ENCODE data around the gene SLC2A13. TPM values are rescaled to one million over a fixed set of nuclear protein-coding genes. Genes with fewer than 3 reads are reported as not detected.

SLC2A13 gene
- total and polyA plus RNA-seq, 10 of the 15 experiments (the other 5 are each of a cell fraction or from before 2014, with no cell fraction given): 0.05 to 3.7 (median 0.25) TPM

DNA sequence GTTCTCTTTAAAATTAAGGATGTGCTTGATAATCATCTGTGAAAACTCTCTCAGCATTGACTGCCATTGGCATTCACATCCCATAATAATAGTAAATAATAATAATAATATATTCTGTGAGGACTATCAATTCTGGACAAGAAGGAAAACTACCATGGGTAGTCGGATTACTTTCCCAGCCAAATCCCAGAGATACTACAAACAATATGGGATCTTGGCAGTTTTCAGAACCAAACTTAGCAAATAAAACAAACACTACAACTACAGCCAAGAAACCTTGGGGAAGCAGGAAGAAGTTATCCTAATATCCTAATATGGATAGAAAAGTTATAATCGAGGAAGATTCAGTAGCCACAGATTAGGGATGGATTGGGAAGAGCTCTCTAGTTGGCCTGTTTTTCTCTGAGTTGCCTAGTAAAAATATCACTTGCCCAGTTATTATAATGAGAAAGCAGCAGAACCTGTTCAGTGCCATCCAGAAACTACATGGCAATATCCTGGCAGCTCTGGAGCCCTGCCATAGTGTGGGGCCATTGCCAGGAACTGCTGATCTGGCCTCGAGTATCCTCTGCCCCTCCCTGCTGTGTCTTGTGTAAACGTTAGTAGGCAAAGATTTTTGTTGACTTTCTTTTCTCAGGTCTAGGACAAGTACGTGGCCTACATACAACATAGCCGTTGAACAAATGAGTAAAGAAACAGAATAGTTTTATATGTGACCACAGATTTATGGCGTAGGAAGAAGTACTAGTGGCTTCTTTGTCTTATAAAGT, 193.5 kb downstream of the SLC2A13 start (continued):
- TF ChIP-seq SREBF2 (IDR thresholded peaks at IDR 0.05; ENCODE audit: low read length) (no peak), ZSCAN29 (IDR thresholded peaks at IDR 0.05) (no peak), SPI1 (IDR thresholded peaks at IDR 0.05; ENCODE audit: borderline replicate concordance, insufficient read depth, low read depth, low read length) (no peak), NFXL1 (IDR thresholded peaks at IDR 0.05; ENCODE audit: borderline replicate concordance) (no peak)
- TF ChIP-seq, protein P1, sequence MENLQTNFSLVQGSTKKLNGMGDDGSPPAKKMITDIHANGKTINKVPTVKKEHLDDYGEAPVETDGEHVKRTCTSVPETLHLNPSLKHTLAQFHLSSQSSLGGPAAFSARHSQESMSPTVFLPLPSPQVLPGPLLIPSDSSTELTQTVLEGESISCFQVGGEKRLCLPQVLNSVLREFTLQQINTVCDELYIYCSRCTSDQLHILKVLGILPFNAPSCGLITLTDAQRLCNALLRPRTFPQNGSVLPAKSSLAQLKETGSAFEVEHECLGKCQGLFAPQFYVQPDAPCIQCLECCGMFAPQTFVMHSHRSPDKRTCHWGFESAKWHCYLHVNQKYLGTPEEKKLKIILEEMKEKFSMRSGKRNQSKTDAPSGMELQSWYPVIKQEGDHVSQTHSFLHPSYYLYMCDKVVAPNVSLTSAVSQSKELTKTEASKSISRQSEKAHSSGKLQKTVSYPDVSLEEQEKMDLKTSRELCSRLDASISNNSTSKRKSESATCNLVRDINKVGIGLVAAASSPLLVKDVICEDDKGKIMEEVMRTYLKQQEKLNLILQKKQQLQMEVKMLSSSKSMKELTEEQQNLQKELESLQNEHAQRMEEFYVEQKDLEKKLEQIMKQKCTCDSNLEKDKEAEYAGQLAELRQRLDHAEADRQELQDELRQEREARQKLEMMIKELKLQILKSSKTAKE (IDR thresholded peaks at IDR 0.05; ENCODE audit: low read depth, poor library complexity, severe bottlenecking): no peak

DNA sequence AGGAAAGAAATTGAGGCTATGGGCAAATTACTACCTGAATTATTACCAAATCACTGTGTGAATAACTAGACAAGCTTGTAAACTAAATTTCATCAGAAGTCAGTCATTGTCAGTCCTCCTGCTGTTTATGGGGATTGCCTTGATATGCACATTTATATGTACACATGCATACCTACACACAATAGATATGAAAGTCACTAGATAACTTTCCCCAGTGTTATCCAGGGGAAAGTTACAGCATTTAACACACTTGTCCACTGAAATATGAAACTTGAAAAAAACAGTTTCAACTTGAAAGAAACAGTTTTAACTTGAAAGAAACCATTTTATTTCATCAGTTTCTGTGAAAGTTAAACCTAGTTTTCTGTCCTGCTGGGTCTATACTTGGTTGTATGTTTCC, 199.6 kb downstream of the SLC2A13 start:
- POLR2A ChIA-PET: no interaction called here
- in situ Hi-C loops (cut with MboI): no loop called here
- SMC1A ChIA-PET (ENCODE audit: uncharacterized antibody, unreplicated experiment): interaction anchor here (0.6 to 1.2 kb wide), 2 partner anchors 81 to 124 kb away, joined by 3 to 4 read pairs; no protein-coding TSS in a partner anchor
- Histone ChIP-seq H2AFZ (ENCODE audit: control insufficient read depth, low read depth, low read length) (no peak overlapping the region), H3K9me3 (replicated peaks; ENCODE audit: control insufficient read depth, insufficient read depth, low read length) (no peaks in the 10 kb centered on the region), H3K4me1 (ENCODE audit: control insufficient read depth, insufficient read depth, low read length) (no peaks in the 10 kb centered on the region), H3K4me3 (no peak overlapping the region), H3K9ac (ENCODE audit: control insufficient read depth, insufficient read depth, low read length) (no peak overlapping the region), H3K27me3 (replicated peaks in 1 of 2; ENCODE audit: control insufficient read depth in 2 of 2, insufficient read depth in 2 of 2, low read length in 1 of 2) (no peaks in the 10 kb centered on the region), H4K20me1 (ENCODE audit: control insufficient read depth, insufficient read depth) (no peaks in the 10 kb centered on the region), H3K4me2 (ENCODE audit: control insufficient read depth, insufficient read depth) (no peak overlapping the region), H3K27ac (ENCODE audit: control insufficient read depth, insufficient read depth) (no peak overlapping the region), H3K36me3 (ENCODE audit: control insufficient read depth in 2 of 2, insufficient read depth in 2 of 2, low read length in 1 of 2) (no peaks in the 10 kb centered on the region), H3K79me2 (ENCODE audit: control insufficient read depth, insufficient read depth, low read length) (no peaks in the 10 kb centered on the region)
- CTCF ChIA-PET: interaction anchor here (0.6 kb wide), 1 partner anchor 92 kb away, joined by 5 read pairs; no protein-coding TSS in a partner anchor
- intact Hi-C loops (cut with micrococcal nuclease; ENCODE audit: unreplicated experiment): no loop called here
- ATAC-seq: no peak; the same call in 2 of the 3 replicates
- FAIRE-seq: no peak
- no peak for DNase-seq (ENCODE audit: low read depth, low spot score)
- RAD21 ChIA-PET (ENCODE audit: unreplicated experiment): no interaction called here
- TF ChIP-seq, protein P2, sequence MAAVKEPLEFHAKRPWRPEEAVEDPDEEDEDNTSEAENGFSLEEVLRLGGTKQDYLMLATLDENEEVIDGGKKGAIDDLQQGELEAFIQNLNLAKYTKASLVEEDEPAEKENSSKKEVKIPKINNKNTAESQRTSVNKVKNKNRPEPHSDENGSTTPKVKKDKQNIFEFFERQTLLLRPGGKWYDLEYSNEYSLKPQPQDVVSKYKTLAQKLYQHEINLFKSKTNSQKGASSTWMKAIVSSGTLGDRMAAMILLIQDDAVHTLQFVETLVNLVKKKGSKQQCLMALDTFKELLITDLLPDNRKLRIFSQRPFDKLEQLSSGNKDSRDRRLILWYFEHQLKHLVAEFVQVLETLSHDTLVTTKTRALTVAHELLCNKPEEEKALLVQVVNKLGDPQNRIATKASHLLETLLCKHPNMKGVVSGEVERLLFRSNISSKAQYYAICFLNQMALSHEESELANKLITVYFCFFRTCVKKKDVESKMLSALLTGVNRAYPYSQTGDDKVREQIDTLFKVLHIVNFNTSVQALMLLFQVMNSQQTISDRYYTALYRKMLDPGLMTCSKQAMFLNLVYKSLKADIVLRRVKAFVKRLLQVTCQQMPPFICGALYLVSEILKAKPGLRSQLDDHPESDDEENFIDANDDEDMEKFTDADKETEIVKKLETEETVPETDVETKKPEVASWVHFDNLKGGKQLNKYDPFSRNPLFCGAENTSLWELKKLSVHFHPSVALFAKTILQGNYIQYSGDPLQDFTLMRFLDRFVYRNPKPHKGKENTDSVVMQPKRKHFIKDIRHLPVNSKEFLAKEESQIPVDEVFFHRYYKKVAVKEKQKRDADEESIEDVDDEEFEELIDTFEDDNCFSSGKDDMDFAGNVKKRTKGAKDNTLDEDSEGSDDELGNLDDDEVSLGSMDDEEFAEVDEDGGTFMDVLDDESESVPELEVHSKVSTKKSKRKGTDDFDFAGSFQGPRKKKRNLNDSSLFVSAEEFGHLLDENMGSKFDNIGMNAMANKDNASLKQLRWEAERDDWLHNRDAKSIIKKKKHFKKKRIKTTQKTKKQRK (IDR thresholded peaks at IDR 0.05; ENCODE audit: low read depth, low read length): no peak
- TF ChIP-seq NBN (IDR thresholded peaks at IDR 0.05): no peak
- TF ChIP-seq, protein P3, sequence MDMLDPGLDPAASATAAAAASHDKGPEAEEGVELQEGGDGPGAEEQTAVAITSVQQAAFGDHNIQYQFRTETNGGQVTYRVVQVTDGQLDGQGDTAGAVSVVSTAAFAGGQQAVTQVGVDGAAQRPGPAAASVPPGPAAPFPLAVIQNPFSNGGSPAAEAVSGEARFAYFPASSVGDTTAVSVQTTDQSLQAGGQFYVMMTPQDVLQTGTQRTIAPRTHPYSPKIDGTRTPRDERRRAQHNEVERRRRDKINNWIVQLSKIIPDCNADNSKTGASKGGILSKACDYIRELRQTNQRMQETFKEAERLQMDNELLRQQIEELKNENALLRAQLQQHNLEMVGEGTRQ (IDR thresholded peaks at IDR 0.05; ENCODE audit: borderline replicate concordance, low read depth, low read length): no peak
- TF ChIP-seq HDAC6 (IDR thresholded peaks at IDR 0.05; ENCODE audit: unreplicated experiment): no peak
- BruUV-seq (replicated peaks): no TSS peak

Data from GM12878 (cell line).